A172 (cell line): ENCODE measurements around the gene RMDN2. TPM values are rescaled to one million over a fixed set of nuclear protein-coding genes. Genes with fewer than 3 reads are reported as not detected.
"Not testable (repeated sequence)": the region's sequence is repeated elsewhere in the genome, so short reads cannot be mapped to it uniquely, and the experiment has no call there.

ENCODE experiments used
- DNase-seq: peaks from one replicate; pipeline ENCODE4 v3.0.0-alpha.2; 2015; ENCODE audit warnings: low spot score
- total RNA-seq: library from RNA; depleted of rRNA; stranded (reverse); fragments of >200 nt; shearing (Covaris generic); gene quantifications from 2 replicates; pipeline ENCODE4 v1.2.3, GENCODE V29; 2014

Gene RMDN2
- total RNA-seq, 1 experiment from 2014 or later: 4.5 TPM

GRCh38 chr2:37934591-37935513, 9.8 kb downstream of the RMDN2 start:
- DNase-seq: no peak

DNA sequence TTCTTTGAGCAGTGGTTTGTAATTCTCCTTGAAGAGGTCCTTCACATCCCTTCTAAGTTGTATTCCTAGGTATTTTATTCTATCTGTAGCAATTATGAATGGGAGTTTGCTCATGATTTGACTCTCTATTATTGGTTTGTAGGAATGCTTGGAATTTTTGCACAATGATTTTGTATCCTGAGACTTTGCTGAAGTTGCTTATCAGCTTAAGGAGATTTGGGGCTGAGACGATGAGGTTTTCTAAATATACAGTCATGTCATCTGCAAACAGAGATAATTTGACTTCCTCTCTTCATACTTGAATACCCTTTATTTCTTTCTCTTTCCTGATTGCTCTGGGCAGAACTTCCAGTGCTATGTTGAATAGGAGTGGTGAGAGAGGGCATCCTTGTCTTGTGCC, 12.5 kb downstream of the RMDN2 start:
- DNase-seq: not testable (repeated sequence)

GRCh38 chr2:37941267-37941666, 16.2 kb downstream of the RMDN2 start:
- DNase-seq: not testable (repeated sequence)

GRCh38 chr2:37944268-37944667, 19.2 kb downstream of the RMDN2 start:
- DNase-seq: no peak

GRCh38 chr2:37947306-37947705, 22.2 kb downstream of the RMDN2 start:
- no peak for DNase-seq

DNA sequence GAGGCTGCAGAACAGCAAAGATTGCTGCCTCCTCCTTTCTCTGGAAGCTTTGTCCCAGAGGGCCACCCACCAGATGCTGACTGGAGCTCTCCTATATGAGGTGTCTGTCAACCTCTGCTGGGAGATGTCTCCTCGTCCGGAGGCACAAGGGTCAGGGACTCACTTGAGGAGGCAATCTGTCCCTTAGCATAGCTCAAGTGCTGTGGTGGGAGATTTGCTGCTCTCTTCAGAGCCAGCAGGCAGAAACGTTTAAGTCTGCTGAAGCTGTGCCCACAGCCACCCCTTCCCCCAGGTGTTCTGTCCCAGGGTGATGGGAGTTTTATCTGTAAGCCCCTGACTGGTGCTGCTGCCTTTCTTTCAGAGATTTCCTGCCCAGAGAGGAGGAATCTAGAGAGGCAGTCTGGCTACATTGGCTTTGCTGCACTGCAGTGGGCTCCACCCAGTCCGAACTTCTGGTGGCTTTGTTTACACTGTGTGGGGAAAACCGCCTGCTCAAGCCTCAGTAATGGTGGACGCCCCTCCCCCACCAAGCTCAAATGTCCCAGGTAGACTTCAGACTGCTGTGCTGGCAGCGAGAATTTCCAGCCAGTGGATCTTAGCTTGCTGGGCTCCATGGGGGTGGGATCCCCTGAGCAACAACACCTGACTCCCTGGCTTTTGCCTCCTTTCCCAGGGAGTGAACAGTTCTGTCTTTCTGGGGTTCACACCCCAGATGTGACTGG, 37.1 kb downstream of the RMDN2 start:
- DNase-seq: not testable (repeated sequence)

DNA sequence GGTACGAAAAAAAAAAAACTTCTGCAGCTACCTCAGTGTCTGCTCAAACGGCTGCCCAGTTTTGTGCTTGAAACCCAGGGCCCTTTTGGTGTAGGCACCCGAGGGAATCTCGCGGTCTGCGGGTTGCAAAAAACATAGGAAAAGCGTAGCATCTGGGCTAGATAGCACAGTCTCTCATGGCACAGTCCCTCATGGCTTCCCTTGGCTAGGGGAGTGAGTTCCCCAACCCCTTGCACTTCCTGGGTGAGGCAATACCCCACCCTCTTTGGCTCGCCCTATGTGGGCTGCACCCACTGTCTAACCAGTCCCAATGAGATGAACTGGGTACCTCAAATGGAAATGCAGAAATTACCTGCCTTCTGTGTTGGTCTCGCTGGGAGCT, 37.6 kb downstream of the RMDN2 start:
- not testable (repeated sequence) for DNase-seq

DNA sequence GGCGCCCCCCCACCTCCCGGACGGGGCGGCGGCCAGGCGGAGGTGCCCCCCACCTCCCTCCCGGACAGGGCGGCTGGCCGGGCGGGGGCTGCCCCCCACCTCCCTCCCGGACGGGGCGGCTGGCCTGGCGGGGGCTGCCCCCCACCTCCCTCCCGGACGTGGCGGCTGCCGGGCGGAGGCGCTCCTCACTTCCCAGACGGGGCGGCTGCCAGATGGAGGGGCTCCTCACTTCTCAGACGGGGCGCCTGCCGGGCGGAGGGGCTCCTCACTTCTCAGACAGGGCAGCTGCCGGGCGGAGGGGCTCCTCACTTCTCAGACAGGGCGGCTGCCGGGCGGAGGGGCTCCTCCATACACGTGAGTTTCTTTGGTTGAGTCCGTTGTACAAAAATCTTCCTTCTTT, 38.8 kb downstream of the RMDN2 start:
- DNase-seq: not testable (repeated sequence)

DNA sequence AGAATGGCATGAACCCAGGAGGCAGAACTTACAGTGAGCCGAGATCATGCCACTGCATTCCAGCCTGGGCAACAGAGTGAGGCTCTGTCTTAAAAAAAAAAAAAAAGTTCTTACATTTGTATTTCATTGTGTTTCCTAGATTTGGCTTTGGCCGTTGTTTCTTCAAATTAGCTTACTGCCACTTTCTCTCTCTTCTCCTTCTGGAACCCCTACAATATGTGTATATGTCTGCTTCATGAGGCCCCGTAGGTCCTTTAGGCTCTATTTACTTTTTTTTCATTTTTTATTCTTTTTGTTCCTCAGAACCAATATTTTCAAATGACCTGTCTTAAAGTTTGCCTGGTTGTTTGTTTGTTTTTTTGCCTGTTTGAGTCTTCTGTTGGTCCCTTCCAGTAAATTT, 41.2 kb downstream of the RMDN2 start:
- no peak for DNase-seq

GRCh38 chr2:37969731-37970130, 44.6 kb downstream of the RMDN2 start:
- DNase-seq: no peak

DNA sequence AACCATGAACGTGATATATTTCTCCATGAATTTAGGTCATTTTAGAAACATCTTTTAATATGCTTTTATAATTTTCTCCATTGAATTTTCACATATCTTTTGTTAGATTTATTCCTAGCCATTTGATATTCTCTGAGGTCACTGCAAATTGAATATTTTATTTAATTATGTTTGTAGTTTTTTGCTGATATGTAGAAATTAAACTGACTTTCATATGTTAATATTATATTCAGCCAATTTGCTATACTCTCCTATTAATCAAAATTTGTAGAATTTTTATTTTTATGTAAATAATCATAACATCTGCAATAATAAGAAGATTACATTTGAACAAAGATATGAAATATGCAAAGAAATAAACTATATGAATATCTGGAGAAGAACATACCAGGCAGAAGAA, 46.9 kb downstream of the RMDN2 start:
- no peak for DNase-seq

- no peak for DNase-seq
These were observed 48.7 kb downstream of the RMDN2 start for GRCh38 chr2:37973615-37974353.

DNA sequence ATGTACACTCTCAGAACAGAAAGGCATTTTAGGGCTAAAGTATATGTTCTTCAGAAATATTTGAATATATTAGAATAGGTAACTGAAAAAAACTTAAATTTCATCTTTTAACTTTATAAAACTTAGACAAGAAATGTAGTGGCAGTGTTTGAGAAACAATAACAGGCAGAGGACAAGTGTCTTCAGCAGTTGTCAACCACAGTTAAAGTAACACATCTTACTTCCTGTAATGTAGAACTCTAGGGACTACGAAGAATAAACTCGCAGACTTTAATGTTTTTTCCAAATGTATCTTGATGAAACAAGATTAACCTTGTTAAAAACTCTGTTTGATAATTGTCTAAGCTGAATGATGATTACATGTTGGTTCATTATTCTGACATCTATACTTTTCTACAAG, 50.7 kb downstream of the RMDN2 start:
- DNase-seq: no peak

- no peak for DNase-seq
These were observed 51.3 kb downstream of the RMDN2 start for GRCh38 chr2:37976411-37976810.

DNA sequence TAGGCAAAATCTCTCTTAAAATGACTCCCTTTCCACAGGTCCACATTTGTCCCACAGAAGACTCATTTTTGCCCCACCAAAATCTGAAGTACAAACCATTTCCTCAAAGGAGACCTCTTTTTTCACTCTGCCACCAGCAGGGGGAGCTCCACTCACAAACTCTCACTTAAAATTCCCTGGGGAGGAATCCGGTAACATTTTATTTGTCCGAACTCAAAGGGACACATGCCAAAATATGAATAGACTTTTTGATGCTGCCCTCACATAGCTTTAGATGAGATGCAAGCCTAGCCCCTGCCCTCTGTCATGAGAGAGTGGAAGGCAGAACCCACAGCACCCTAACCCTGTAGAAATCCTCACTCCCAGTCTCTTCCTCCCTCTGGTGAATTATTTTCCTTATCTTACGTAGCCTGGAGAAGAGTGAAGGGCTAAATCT, 57.1 kb downstream of the RMDN2 start:
- DNase-seq: peak; percentile 52

- DNase-seq: no peak
These were observed 57.8 kb downstream of the RMDN2 start for GRCh38 chr2:37982847-37983246.

DNA sequence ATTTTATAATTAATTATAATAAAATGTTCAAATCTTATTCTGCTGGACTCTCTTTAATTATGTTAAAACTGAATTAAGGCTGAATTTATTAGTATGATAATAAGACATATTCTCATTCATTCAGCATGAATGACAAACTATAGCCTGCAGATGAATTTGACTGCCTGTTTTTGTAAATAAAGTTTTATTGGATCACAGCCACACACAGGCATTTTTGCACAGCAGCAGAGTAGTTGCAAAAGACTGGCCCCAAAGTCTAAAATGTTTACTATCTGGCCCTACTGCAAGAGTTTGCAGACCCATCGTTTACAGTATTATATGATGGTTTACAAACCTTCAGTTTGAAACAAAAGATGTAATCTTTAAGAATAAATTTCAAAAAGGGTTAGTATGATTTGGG, 58.6 kb downstream of the RMDN2 start:
- DNase-seq: no peak

DNA sequence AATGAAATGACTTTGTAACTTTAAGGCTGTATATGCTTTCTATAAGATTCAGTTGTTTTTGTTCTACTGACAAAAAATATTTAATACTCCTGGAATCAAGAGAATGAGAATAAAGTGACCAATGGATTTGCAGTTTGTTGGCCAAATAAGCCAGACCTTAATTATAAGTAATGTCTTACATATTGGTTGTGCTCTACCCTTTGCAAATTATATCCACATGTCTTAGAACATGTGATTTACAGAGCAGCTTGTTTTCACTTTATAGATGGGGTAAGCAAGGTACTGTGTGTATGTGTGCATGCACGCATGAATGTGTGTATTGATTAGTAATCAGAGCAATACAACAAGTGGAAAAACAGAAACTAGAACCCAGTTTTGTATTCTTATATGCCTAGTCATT, 59.1 kb downstream of the RMDN2 start:
- DNase-seq: no peak

DNA sequence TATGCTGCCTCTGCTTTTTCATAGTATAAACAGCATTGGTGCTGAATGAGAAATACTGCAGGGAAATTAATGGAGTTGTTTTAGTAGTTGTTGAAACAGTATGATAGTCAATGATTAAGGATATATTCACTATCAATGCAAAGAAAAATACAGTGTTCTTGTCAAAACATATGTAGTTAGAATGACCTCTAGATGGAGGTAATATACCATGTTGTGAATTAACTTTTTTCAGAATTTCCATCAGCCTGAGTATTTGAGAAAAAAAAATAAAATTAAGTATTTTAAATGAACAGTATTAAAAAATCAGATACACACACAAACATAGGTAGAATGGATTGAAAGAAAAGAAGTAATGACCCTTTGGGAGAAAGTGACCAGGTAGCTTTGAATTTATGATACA, 59.5 kb downstream of the RMDN2 start:
- DNase-seq: no peak

GRCh38 chr2:37985333-37985732, 60.2 kb downstream of the RMDN2 start:
- peak; percentile 13 for DNase-seq

DNA sequence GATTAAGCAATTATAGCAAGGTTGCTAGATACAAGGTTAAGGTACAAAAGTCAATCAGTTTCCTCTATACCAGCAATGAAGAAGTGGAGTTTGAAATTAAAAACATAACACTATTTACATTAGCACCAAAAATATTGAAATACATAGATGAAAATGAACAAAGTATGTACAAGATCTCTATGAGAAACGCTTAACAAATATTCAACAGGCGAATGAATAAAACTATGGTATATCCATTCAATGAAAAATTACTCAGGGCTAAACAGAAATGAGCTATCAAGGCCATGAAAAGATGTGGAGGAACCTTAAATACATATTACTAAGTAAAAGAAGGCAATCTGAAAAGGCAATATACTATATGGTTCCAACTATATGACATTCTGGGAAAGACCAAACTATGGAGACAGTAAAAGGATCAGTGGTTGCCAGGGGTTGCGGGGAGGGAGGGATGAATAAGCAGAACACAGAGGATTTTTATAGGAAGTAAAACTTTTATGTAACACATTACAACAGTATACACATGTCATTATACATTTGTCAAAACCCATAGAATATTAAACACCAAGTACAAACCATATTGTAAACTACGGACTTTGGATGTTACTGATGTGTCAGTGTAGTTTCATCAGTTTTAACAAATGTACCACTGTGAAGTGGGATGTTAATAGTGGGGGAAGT, 62.1 kb downstream of the RMDN2 start:
- no peak for DNase-seq

DNA sequence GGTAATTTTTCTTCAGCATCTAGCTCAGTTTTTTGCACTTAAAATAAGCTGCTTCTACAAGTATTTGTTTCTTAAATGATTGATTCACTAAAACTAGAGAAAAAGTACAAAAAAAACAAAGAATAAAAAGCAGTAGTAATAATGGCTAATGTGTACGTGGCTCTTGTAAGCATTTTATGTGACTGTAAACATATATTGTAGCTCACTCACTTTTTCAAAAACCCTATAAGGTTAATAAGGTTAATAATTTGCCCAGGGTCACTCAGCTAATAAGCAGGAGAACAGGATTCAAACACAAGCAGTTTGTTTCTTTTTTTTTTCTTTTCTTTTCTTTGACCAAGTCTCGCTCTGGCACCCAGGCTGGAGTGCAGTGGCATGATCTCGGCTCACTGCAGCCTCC, 67.5 kb downstream of the RMDN2 start:
- no peak for DNase-seq
